ENCODE data around the gene SPTBN4.

SPTBN4 gene

GRCh38 chr19:40608240-40608621 is 141.4 kb downstream of the SPTBN4 start:
- TF ChIP-seq TAF1 (IDR thresholded peaks at IDR 0.05; ENCODE audit: low read depth) (no peak), TEAD4 (IDR thresholded peaks at IDR 0.05) (no peak), TCF12 (IDR thresholded peaks at IDR 0.05; ENCODE audit: low read depth) (no peak)

DNA sequence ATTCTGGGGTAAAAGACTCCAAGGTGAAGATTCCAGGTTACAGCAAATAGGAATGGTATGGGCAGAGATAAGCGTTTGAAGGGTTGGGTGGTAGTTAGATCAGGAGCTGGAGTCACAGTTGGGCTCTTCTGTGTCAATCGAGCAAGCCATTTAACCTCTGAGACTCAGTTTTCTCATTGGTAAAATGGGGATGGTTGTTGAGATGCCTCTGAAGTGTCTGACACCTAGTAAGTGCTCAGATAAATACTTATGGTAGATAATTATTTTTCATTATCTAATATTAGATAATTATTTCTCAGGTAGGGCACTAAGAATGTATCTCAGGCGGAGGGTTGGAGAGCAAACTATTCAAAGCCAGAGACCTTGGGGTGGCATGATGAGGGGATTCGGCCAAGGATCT is 142.2 kb downstream of the SPTBN4 start:
- TF ChIP-seq CEBPB (IDR thresholded peaks at IDR 0.05) (no peak), TCF12 (IDR thresholded peaks at IDR 0.05; ENCODE audit: low read depth) (no peak), YY1 (IDR thresholded peaks at IDR 0.05; ENCODE audit: low read depth) (no peak), ZBTB7A (IDR thresholded peaks at IDR 0.05; ENCODE audit: low read depth) (no peak), FOXM1 (IDR thresholded peaks at IDR 0.05; ENCODE audit: borderline replicate concordance, low read depth) (no peak), CREB1 (IDR thresholded peaks at IDR 0.05; ENCODE audit: low read depth) (no peak), TEAD4 (IDR thresholded peaks at IDR 0.05) (no peak), EP300 (IDR thresholded peaks at IDR 0.05; ENCODE audit: borderline replicate concordance) (no peak), EGR1 (IDR thresholded peaks at IDR 0.05) (no peak), REST (IDR thresholded peaks at IDR 0.05; ENCODE audit: low read depth) (no peak), TAF1 (IDR thresholded peaks at IDR 0.05; ENCODE audit: low read depth) (no peak), RAD21 (IDR thresholded peaks at IDR 0.05; ENCODE audit: low read depth) (no peak), NFIC (IDR thresholded peaks at IDR 0.05) (no peak)
- TF ChIP-seq, protein P1, sequence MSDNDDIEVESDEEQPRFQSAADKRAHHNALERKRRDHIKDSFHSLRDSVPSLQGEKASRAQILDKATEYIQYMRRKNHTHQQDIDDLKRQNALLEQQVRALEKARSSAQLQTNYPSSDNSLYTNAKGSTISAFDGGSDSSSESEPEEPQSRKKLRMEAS (IDR thresholded peaks at IDR 0.05): no peak
- TF ChIP-seq, protein P2, sequence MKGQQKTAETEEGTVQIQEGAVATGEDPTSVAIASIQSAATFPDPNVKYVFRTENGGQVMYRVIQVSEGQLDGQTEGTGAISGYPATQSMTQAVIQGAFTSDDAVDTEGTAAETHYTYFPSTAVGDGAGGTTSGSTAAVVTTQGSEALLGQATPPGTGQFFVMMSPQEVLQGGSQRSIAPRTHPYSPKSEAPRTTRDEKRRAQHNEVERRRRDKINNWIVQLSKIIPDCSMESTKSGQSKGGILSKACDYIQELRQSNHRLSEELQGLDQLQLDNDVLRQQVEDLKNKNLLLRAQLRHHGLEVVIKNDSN (IDR thresholded peaks at IDR 0.05): no peak

- TF ChIP-seq, protein P2 (IDR thresholded peaks at IDR 0.05): no peak
- peak; percentile 89 for TF ChIP-seq EGR1 (IDR thresholded peaks at IDR 0.05)
- TF ChIP-seq, protein P1 (IDR thresholded peaks at IDR 0.05): peak; percentile 59; the same call in 1 of the 2 replicates
- TF ChIP-seq ZBTB7A (IDR thresholded peaks at IDR 0.05; ENCODE audit: low read depth): peak; percentile 76; the same call in 1 of the 2 replicates
These were observed 143.0 kb downstream of the SPTBN4 start for GRCh38 chr19:40609561-40610395.

GRCh38 chr19:40610396-40611064 is 143.7 kb downstream of the SPTBN4 start:
- TF ChIP-seq, protein P1 (IDR thresholded peaks at IDR 0.05): peak; percentile 36; the same call in 1 of the 2 replicates
- no peak for TF ChIP-seq EGR1 (IDR thresholded peaks at IDR 0.05)
- no peak for TF ChIP-seq NFIC (IDR thresholded peaks at IDR 0.05)
- TF ChIP-seq, protein P2 (IDR thresholded peaks at IDR 0.05): 0 out of 2 replicates have a peak, but pooled peaks have one; percentile 14

DNA sequence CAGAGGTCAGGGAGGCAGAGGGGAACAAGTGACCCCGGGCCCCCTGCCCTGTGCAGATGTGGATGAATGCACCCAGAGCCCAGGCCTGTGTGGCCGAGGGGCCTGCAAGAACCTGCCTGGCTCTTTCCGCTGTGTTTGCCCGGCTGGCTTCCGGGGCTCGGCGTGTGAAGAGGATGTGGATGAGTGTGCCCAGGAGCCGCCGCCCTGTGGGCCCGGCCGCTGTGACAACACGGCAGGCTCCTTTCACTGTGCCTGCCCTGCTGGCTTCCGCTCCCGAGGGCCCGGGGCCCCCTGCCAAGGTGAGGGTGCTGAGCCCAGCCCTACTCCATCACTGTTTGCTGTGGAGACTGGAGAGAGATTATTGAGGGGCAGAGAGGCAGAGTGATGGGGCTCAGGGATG is 144.3 kb downstream of the SPTBN4 start:
- TF ChIP-seq TAF1 (IDR thresholded peaks at IDR 0.05; ENCODE audit: low read depth) (no peak), RAD21 (IDR thresholded peaks at IDR 0.05; ENCODE audit: low read depth) (no peak), YY1 (IDR thresholded peaks at IDR 0.05; ENCODE audit: low read depth) (no peak), CEBPB (IDR thresholded peaks at IDR 0.05) (no peak), ZBTB7A (IDR thresholded peaks at IDR 0.05; ENCODE audit: low read depth) (no peak), EP300 (IDR thresholded peaks at IDR 0.05; ENCODE audit: borderline replicate concordance) (no peak), TEAD4 (IDR thresholded peaks at IDR 0.05) (no peak), REST (IDR thresholded peaks at IDR 0.05; ENCODE audit: low read depth) (no peak), FOXM1 (IDR thresholded peaks at IDR 0.05; ENCODE audit: borderline replicate concordance, low read depth) (no peak), CREB1 (IDR thresholded peaks at IDR 0.05; ENCODE audit: low read depth) (no peak), NFIC (IDR thresholded peaks at IDR 0.05) (no peak), TCF12 (IDR thresholded peaks at IDR 0.05; ENCODE audit: low read depth) (no peak), EGR1 (IDR thresholded peaks at IDR 0.05) (no peak)
- TF ChIP-seq, protein P1 (IDR thresholded peaks at IDR 0.05): no peak
- TF ChIP-seq, protein P2 (IDR thresholded peaks at IDR 0.05): no peak

Measured in Ishikawa (cell line).